ENCODE data around the gene CGA.

DNA sequence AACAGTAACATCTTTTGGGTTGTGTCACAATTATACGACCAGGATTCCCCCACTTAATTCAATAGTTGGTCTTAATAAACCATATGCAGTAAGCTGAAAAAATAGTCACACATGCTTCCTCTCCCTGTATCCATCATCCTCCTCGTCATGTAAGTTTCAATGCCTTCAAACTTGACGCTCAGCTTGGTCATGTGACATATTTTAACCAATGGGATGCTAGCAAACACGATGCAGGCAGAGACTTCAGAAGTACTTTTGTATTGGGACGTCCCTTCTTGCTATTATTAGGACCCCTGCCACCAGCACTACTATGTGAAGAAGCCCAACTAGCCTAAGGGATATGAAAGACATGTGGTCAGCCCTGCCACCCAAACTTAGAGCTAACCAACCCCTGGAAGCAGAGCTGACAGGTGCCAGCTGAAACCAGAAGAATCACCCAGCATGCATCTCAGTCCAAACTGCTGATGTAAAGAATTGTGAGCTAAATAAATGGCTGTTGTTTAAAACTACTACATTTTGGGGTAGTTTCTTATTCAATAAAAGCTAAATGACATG, 49.3 kb downstream of the CGA start:
- TF ChIP-seq, protein P1, sequence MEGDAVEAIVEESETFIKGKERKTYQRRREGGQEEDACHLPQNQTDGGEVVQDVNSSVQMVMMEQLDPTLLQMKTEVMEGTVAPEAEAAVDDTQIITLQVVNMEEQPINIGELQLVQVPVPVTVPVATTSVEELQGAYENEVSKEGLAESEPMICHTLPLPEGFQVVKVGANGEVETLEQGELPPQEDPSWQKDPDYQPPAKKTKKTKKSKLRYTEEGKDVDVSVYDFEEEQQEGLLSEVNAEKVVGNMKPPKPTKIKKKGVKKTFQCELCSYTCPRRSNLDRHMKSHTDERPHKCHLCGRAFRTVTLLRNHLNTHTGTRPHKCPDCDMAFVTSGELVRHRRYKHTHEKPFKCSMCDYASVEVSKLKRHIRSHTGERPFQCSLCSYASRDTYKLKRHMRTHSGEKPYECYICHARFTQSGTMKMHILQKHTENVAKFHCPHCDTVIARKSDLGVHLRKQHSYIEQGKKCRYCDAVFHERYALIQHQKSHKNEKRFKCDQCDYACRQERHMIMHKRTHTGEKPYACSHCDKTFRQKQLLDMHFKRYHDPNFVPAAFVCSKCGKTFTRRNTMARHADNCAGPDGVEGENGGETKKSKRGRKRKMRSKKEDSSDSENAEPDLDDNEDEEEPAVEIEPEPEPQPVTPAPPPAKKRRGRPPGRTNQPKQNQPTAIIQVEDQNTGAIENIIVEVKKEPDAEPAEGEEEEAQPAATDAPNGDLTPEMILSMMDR (IDR thresholded peaks at IDR 0.05) = no peak
- TF ChIP-seq POLR2A (IDR thresholded peaks at IDR 0.05) = no peak
- no peak for TF ChIP-seq POLR2AphosphoS5 (IDR thresholded peaks at IDR 0.05; ENCODE audit: insufficient read depth in 1 of 2, low read depth in 1 of 2)
